HG03159 (cell line): ENCODE data around the gene GRAMD1B.
"Not testable (repeated sequence)": the region's sequence is repeated elsewhere in the genome, so short reads cannot be mapped to it uniquely, and the experiment has no call there.

ENCODE experiments used
- ATAC-seq: cut with Tn5 transposase; IDR thresholded peaks from one replicate; pipeline ENCODE4 v1.9.1; 2021; ENCODE audit warnings: mild to moderate bottlenecking, moderate library complexity; ENCODE audit not compliant: unreplicated experiment

Gene GRAMD1B

GRCh38 chr11:123559523-123559955 is 129.5 kb downstream of the GRAMD1B start:
- ATAC-seq = no peak

DNA sequence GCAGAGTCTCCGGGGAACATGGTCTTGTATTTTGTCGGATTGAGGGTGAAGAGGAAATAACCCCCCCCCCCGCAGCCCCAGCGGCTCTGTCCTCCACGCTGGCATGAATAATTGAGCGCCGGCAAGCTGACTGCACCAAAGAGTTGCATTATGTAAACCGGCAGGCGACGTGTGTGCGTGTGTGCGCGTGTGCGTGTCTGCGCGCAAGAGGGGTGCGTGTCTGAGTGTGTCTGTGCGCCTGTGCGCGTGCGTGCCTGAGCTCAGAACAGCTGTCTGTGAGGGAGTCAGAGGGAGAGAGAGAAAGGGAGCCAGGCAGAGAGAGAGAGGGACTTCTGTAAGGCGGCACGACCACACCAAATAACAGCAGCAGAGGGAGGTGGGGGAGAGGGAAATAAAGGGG is 129.9 kb downstream of the GRAMD1B start:
- no peak for ATAC-seq

DNA sequence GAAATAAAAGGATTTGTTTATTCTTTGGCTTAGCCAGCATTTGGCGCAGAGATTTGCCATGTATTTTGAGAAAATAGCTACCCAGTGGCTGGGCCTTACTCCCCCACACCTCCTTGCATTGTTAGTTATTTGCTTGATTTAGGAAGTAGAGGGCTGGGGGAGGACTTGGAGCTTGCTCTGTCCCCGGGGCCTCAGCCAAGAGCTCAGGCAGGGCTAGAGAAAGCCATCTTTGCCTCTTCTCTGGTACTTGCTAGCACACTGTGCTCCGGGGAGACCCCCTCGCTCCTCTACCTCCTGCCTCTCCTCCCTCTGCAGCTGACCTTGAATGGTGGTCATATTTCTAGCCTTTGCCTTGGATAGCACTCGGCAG is 131.3 kb downstream of the GRAMD1B start:
- no peak for ATAC-seq

- no peak for ATAC-seq
Measured at GRCh38 chr11:123562158-123562557, 132.1 kb downstream of the GRAMD1B start.

DNA sequence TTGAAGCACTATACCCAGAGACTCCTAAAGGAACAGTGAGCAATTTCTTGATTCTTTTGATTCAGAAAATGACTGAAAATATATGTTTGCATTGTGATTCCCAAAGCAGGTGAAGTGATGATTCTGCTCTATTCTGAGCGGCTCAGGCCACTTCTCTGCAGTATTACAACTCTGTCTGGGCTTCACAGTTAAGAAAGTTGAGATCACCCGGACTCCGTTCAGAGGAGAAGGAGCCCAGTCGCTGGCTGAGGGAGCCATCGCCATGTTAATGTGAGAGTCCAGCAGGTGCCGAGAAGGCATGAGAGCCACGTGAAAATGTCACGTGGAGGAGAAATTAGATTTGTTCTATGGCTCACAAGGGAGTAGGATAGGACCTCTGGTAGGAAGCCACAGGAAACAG is 132.8 kb downstream of the GRAMD1B start:
- no peak for ATAC-seq

DNA sequence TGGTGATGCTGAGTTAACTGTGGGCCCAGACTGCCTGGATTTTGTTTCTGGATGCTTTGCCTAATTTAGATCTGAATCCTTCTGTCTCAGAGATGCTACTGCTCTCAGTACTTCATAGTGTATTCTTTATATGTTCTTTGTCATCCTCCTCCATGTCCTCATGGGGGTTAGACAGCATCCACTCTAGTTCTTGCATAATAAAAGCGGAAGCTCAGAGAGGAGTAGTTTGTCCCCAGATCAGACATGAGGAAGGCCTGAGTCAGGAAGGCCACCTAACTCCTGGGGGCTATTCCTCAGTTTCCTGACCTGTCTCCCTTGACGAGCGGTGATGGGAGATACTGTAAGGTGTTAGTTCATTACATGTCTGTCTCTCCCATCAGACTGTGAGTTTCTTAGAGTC is 134.2 kb downstream of the GRAMD1B start:
- no peak for ATAC-seq

- no peak for ATAC-seq
Measured at GRCh38 chr11:123566852-123567251, 136.8 kb downstream of the GRAMD1B start.

DNA sequence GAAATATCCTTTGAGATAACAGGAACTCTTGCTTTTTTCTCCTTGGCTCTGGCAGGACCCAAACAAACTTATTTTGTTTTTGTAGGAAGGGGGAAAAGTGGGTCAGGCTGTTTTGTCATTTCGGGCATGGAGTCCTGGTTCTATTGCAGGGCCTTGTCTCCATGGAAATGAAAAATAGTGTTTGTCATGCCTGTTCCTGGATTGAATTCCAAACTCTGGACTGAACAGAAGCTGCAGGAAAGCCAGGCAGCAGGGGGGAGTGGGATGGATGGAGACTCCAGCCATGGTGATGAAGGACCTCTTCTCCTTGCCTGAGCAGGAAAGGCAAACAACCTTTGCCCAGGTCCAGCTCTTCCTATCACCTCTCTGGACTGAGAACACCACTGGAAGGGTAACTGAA is 137.4 kb downstream of the GRAMD1B start:
- no peak for ATAC-seq

DNA sequence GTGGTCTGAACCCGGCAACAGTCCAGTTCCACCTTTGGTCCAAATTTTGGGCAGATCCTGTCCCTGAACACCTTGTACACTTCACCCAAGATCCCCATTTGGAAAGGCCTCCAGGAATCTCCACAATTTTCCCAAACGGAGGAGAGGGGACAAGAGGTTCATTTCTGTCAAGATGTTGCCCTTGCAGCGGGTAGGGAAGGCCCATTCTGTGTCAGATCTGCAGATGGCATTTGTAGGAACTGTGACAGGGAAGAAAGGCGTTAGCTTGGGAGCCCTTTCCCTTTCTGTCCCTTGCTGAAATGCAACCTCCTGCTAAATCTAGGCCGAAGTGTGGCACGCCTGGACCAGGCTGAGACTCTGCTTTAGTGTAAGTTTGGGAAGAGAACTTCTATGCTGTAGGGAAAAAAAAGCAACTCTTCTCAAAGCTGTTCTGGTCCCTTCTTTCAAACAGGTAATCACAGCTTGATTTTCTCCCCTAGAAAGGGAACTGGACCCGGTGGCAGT is 138.3 kb downstream of the GRAMD1B start:
- ATAC-seq = no peak

GRCh38 chr11:123569393-123569792 is 139.3 kb downstream of the GRAMD1B start:
- no peak for ATAC-seq

GRCh38 chr11:123570939-123571580 is 141.0 kb downstream of the GRAMD1B start:
- ATAC-seq = no peak

DNA sequence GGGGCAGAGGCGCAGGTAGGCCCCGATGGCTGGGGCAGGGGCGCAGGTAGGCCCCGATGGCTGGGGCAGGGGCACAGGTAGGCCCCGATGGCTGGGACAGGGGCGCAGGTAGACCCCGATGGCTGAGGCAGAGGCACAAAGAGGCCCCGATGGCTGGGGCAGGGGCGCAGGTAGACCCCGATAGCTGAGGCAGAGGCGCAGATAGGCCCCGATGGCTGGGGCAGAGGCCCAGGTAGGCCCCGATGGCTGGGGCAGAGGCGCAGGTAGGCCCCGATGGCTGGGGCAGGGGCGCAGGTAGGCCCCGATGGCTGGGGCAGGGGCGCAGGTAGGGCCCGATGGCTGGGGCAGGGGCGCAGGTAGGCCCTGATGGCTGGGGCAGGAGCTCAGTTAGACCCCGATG is 142.7 kb downstream of the GRAMD1B start:
- not testable (repeated sequence) for ATAC-seq

- no peak for ATAC-seq
Measured at GRCh38 chr11:123573286-123573685, 143.2 kb downstream of the GRAMD1B start.

GRCh38 chr11:123575441-123575840 is 145.4 kb downstream of the GRAMD1B start:
- no peak for ATAC-seq

DNA sequence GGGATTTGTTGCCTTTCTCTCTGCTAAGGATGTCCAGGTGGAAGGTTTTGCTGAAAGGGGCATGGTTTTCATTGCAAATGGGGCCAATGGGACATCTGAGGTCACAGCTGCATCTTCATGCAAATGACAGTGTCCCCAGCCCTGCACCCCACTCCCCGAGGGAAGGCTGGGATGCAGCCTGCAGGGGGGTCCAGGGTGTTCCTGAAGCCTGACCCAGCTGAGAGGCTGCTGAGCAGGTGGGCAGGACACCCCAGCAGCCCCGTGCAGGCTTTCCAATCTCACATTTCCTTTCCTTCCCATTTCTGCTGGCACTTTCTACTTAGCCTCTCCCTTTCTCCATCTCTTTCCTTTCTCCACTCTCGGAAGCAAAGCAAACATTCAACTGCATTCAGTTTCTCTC is 146.0 kb downstream of the GRAMD1B start:
- ATAC-seq = no peak

- no peak for ATAC-seq
Measured at GRCh38 chr11:123576501-123576900, 146.4 kb downstream of the GRAMD1B start.

DNA sequence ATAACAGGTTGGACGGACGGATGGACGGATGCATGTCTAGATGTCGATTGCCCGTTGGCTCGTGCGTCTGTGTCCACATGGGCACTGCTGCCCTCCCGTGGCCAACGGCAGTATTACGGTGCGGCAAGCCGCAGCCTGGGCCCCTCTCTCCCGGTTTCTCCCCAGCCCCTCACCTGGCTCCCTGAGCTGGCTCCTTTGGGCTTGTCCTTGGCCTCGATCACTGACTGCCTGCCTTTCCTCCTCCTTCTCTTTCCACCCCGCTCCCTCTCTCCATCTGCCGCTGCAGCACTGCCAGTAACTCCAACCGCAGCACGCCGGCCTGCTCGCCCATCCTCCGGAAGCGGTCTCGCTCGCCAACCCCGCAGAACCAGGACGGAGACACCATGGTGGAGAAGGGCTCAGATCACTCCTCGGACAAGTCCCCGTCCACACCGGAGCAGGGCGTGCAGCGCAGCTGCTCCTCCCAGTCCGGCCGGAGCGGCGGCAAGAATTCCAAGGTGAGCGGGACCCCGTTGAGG is 147.1 kb downstream of the GRAMD1B start:
- peak; percentile 62 for ATAC-seq

DNA sequence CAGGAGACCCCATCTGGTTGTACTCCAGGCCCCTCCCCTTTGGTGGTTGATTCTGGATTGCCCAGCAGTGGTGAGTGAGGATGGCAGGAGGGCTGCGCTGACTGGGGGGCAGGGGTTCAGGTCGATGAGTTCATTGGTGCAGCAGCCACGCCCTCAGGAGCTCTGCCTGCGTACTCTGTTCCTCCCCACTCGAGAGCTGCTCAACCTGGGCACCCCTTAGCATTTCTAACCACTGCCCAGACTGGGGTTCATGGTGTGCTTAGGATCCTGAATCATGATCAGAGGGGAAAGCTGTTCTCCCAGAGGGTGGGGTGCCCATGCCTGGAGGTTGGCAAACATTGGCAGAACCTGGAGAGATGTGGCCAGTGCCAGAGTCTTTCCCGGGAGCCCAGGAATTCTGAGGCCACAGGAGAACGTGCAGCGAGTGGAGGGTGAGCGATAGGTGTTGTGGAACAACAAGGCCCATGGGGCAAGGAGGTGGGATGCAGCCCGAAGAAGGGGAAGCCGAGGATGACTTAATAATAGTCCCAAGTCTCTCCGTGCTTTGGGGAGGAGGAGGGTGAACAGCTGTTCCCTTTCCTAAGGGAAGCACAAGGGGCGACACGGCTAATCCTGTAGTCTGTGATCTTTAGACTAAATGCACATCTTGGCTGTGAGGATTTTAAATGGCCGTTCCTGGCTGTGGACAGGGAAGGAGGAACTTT is 148.9 kb downstream of the GRAMD1B start:
- no peak for ATAC-seq

DNA sequence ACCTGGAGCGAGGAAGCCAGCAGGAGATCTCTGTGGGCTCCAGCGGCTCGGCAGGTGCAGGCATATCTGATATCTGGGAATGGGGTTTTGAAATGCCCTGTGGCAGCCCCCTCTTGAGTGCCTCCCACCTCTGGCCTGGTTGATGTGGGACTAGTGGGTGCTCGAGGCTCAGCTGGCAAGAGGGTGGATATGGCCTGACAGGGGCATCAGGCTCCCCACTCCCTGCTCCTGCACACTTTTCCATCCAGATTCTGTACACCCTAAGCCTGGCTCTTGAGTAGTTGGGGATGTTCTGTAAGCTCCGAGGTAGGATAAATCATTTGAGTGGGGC is 149.4 kb downstream of the GRAMD1B start:
- ATAC-seq = no peak

GRCh38 chr11:123580137-123580536 is 150.1 kb downstream of the GRAMD1B start:
- no peak for ATAC-seq

GRCh38 chr11:123580557-123581275 is 150.6 kb downstream of the GRAMD1B start:
- ATAC-seq = peak; percentile 88
